HG03196 (cell line): ENCODE measurements around the gene FNDC3B.

ENCODE experiments used
- ATAC-seq: cut with Tn5 transposase; IDR thresholded peaks from one replicate; pipeline ENCODE4 v1.9.1; 2021; ENCODE audit not compliant: unreplicated experiment

Gene FNDC3B

DNA sequence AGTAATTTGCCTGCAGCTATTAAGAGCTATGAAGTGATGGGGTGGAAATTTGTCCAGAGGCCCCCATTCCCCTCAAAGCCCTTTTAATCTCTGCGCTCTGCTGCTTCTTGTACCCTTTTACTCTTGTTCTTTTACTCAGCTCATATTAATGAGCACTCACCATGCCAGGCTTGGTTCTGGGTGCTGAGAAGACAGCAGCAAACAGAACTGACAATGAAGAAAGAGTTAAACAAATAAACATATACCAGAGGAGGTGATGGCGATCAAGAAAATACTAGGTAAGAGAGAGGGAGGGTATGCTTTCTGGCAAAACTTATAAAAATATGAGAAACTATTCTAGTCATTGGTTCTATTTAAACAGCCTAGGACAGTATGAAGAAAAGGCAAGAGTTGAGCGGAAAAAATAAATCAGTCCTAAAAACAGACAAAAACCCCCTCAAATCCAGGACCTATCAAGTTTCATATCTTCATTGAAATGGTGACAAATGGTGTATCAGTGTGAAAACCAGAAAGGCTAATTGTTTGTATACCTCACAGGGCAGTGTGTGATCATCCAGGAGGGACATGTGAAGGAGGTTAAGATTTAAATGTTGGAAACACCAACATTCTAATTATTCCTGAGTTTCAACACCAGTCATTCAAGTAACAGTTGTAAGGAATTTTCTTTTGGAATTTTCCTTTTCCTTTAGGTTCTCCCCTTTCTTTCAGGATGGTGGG lies 144.9 kb downstream of the FNDC3B start:
- no peak for ATAC-seq

DNA sequence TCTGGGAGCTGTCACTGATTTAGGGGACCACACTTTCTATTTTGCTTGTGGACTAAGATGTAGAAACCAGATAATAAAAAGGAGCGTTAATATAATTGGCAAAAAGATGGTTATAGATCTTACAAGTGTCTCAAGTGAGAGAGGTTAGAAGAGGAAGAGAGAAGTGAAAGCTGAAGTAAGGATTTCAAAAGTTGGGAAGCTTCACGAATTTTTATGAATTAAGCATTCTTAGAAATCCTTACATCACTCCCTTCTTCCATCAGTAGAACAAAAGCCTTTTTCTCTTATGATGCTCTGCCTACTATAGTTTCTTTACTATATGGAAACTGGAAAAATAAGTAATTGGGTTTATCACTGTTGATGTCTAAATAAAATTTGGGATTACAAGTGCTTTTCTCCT lies 146.5 kb downstream of the FNDC3B start:
- ATAC-seq: no peak

DNA sequence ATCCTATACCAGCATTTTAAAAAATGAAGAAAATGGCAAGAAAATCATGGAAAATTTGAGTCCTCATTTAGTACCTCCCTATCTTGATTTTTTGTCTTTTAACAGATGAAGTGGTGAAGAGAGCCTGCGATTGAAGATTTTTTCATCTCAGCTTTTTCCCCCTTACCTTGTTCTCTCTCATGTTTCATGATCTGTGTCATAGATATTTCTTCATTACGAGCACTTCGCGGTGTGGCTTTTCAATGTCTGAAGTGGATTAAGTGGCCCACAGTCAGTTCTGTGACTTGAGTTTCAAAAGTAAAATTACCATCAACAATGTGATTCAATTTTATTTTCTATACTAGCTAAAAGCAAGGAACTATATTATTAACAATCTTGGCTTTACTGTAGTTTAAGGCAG lies 147.2 kb downstream of the FNDC3B start:
- no peak for ATAC-seq

DNA sequence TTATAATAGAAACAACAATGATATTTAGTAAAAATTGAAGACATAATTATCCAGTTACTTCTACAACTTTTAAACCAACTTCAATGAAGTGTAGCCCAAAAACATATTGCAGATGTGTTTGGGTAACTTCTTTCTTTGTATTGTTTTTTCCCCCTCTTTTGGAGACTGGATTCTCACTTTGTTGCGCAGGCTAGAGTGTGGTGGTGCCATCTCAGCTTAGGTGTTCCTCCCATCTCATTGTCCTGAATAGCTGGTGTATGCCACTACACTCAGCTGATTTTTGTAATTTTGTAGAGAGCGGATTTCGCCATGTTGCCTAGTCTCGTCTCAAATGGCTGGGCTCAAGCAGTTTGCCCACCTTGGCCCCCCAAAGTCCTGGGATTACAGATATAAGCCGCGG lies 148.1 kb downstream of the FNDC3B start:
- ATAC-seq: no peak

DNA sequence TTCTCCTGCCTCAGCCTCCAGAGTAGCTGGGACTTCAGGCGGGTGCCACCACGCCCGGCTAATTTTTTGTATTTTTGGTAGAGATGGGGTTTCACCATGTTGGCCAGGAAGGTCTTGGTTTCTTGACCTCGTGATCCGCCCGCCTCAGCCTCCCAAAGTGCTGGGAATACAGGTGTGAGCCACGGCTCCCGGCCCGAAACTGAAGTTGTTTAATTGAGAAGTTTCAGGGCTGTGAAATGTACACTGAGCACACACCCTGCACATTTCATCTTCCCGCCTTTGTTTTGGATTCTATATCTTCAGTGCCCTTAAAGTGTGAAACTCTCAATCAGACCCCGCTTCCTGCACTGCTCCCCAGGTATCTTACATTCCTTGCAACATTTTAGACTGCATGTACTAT lies 149.1 kb downstream of the FNDC3B start:
- ATAC-seq: no peak

DNA sequence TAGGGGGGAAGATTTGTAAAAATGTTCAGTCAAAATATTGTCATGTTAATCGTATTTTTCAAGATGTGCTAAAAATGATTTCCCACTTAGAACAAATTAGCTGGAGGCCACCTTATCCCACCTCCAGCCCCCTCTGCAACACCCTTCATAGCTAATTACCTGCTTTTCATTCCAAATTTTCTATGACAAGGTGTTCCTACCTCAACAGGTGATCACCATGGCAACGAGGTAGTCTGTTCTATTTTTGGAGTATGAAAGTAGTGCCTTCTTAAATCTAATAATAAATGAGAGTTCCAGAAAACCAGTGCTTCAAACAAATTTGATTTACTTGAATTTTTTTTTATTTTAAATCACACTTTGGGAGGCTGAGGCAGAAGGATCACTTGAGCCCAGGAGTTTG lies 149.8 kb downstream of the FNDC3B start:
- no peak for ATAC-seq

DNA sequence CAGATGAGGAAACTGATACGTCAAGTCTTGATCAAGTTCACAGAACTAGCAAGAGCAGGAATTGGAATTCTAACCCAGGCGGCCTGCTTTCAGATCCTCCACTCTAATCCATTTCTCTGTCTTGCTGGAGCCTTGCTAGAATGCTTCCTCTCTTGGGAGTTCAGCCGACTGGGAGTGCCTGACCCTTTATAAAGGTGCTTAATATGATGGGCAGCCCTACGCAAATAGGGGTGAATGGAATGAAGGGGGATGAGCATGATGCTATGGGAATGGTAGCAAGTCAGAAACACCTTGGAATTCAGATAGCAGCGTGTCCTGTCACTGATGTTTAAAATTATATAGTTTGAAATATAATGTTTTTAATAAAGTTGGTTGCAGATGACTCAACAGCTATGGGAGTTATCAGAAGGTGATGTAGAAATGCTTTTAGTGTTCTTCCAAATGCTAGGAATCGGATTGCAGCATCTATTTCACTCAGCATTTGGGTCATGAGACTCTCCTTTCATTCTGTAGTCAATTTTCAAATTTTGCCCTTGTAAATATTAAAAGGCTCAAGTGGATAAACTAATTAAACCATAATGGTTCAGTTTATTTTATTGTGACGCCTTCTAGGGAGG lies 150.7 kb downstream of the FNDC3B start:
- ATAC-seq: no peak

DNA sequence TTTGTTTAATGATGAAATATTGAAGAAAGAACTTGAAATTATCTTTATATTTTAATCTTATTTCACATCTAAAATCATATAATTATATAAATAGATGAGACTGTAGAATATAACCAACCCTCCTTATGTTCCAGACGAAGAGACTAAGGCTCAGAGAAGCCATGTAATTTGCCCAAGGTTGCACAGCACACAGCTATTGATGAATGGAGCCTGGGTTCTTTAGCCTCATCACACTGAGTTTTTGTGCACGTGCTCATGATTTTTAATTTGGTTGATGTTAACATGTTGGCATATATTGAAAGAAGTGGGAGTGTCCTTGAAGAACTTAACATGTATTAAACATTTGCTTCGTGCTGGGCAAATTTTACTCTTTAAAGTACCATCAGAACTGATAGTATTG lies 151.6 kb downstream of the FNDC3B start:
- ATAC-seq: no peak

DNA sequence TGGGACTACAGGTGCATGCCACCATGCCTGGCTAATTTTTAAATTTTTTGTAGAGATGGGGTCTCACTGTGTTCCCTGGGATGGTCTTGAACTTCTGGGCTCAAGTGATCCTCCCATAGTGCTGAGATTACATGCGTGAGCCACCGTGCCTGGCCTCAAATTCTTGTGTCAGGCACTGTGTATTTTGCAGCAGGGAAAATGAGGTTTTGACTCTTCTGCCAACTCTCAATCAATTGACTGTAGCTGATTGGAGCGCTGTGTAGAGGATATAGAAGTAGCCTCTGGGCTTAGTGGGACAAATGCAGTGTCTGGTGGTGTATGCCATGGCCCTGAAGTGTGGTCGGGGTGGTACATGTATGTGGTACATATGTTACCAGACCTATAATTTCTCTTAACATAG lies 152.3 kb downstream of the FNDC3B start:
- no peak for ATAC-seq

DNA sequence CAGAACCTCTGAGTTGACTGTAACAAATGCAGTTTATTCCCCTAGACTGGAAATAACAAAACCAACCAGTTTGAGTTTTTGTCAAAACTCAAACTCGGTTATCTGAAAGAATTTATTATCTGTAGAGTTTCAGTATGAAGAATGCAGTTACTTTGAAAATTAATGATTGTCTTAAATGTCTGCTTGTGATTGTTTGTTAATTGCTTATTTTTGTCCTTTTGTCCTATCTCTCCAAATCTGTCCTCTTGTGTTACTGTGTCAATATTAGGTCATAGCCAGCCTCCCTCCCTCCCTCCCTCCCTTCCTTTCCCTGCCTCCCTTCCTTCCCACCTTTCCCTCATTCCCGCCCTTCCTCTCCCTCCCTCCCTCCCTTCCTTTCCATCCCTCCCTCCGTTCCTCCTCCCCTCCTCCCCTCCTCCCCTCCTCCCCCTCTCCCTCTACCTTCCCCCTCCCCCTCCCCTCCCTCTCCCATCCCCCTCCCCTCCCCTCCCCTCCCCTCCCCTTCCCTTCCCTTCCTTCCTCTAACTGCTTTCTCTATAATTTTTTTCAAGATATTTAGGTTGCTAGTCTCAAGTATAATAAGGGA lies 153.5 kb downstream of the FNDC3B start:
- no peak for ATAC-seq

DNA sequence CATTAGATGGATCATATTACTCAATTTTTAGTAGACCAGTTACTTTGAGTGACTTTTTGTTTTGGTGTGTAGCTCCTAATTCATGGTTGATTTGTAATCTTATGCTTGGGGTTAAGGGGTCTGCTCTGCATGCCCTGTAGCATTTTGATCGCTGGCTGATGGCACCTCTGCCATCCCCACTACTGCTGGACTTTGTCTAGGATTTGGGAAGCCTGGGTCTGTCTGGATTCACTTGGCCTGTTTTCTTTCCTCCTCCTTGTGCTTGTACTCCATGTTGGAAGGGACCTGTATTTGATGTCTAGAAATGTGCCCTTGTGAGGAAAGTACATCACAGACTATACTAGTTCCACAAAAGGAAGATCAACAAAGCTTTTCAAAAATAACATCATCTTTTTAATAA lies 154.1 kb downstream of the FNDC3B start:
- ATAC-seq: no peak

DNA sequence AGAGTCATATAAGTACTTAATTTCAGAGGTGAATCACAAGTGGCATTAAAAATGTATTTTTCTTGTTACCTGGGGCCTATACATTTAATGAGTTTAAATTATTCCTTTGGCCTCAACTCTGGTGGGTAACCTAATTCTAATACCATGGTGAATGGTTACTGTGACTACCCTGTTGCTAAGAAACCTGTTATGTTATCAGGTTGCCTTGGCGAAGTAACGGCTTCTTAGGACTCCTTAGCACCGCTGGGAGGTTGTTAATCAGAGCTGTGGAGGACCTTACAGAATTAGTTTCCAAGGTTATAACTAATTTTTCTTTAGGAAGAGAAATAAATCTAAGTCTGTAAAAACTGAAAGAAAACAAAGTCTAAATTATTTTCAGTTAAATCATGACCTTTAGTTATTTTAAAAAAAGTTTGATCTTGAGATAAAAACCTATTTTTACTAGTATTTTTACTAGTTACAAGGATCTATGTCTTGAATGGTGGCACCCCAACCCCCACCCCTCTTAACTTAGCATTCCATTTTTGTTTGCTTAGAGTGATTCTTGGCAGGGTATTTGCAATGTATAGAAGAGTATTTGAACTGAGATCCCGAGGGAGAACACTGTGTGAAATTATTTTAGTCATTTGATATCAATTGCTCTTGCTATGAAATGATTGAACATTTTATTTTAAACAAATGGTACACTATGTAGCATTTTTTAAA lies 155.5 kb downstream of the FNDC3B start:
- no peak for ATAC-seq

DNA sequence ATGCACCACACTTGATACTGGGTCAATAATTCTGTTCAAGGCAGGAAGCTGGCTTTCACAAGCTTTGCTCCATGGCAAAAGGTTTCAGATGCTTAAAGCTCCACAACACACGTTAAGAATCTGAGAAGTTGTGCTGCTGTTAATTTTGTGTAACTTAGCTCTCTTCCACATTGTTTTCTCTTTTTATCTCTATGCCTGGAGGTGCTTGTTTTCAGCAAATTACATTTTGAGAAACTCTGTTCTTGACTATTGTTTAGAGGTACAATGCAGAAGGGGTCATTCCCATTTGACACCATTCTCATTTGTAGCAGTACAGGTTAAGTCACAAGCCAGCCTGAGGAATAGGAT lies 156.0 kb downstream of the FNDC3B start:
- no peak for ATAC-seq

DNA sequence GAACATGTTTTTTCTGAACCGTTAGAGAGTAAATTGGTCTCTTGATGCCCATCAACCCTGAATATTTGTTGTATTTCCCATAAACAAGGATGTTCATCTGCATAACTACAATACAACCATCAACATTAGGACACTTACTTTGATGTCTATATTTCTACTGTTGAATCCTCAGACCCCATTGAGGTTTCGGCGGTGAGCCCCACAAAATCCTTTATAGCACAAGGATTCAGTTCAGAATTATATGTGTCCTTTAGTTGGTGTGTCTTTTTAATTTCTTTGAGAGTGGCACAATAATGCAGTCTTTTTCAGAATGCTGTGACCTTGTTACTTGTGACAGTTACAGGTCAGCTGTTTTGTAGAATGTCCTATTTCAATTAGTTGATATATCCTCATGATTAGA lies 158.0 kb downstream of the FNDC3B start:
- no peak for ATAC-seq

DNA sequence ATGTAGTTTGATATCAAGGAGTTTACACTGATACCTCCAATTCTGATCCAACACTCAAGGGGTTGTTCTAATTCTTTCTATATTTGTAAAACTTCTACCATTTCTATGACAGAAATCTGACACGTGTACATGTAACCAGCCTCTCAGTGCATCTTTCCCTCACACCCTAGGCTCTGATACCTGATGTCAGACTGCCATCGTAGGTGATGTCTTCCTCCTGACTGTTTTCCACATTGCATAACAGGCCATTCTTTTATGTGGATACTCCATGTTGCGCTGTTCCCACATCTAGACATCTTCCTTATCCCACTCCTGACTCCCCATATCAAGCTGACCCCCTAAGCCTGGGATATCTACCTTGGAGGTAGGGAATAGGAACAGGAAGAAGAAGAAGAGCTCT lies 159.1 kb downstream of the FNDC3B start:
- ATAC-seq: no peak

DNA sequence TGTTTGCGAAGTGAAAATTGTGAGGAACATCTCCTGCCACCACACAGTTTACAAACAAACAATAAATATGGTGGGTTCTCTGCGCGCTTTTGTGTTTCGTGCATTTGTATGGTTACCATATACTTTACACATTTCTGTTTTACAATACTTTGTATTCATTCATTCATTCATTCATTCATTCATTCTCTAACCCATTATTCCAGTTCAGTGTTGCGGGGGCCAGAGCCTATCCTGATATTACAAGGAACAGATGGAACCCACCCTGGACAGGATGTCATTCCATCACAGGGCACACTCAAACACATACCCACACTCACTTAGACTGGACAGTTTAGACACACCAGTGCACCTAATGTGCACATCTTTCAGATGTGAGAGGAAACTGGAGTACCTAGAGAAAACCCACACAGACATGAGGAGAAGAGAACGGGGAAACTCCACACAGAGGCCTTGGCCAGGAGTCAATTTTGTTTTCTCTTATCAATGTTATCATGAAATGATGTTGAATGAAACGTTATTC lies 160.5 kb downstream of the FNDC3B start:
- no peak for ATAC-seq

DNA sequence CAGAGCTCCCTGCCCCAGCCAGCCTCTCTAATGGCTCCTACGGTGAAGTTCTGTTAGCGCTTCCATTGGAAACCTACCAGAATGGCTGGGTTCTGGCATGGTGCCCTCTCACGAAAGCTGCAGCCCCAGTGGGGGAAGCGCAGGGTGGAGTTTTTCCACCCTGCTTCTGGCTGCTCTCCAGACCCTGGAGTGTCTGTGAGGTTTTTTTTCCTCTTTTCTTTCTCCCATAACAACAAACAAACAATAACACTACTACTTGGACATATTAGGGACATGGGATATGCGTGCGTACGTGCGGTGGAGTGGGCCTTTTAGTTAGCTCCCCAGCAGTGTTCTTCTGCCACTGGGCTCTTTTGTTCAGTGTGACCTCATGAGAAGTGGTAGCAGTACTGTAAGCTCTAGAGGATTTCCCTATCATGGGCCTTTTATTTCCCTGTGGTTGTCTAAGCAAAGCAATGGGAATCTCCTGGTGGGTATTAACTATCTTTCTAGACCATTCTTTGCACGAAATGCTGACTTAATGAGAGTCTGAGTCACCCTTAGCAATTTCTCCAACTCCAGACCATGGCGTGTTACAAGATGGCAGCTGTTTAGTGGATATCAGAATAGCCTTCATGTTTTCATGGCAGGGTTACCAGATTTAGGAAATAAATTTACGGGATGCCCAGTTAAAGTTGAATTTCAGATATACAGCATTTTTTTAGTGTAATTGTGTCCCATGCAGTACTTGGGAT lies 161.9 kb downstream of the FNDC3B start:
- no peak for ATAC-seq

DNA sequence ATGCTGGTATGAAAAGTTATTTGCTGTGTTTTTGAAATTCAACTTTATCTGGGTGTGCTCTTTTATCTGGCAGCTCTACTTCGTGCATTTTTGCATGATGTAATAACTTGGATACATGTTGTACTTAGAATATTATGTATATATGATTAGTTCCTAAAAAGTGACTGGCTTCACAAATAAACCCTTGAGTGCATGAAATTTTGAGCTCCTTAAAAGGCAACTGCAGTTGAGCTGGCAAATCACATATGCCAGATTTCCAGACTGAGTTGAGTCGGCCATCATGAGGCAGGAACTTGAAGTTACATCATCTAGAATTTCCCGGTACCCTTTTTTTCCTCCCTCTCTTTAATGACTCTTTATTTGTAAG lies 162.5 kb downstream of the FNDC3B start:
- ATAC-seq: no peak

DNA sequence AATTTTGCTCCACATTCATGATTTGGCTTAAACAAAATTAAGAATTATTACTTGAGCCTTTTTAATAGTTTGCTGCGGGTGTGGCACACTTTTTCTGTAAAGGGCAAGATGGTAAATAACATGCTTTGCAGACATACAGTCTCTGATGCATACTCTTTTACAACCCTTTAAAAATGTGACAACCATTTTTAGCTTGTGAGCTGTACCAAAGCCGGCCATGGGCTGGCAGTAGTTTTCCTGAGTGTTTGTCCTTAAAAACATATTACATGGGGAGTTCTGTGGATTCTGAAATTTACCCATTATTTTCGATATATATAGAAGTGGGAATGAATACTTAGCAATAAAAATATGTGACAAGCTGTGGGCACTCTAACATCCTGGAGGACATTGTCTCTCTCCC lies 163.4 kb downstream of the FNDC3B start:
- no peak for ATAC-seq

DNA sequence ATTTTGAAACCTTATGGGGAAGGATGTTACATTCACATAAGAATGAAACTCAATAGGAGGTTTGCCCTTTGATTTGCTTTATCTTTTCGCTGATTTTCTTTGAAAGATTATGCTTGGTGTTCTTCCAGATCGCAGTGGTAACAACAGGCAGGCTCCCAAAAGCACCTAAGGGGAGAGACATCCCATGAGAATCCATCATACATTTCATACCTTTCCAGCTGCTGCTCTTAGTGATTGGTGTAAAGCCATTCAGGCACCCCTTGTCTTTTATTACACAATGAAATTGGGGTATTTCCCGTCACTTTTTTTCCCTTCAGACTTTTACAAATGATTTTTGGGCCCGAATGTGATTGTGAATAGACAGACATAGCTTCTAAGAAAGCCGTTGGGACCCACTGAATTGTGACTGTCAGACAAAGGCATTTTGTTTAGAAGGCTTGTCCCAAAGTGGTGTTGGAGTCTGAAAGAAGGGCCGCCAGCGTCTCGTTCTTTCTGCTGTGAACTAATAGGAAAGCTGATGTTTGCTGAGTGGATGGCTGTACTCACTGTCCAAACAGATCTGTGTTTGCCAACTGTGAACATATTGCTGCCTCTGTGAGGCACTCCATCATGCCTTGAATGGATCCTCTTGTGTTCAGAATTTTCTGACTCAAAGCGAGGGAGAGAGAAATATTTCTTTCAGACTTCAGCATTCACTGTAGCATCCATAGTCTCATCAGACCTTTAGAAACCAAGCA lies 164.3 kb downstream of the FNDC3B start:
- no peak for ATAC-seq

DNA sequence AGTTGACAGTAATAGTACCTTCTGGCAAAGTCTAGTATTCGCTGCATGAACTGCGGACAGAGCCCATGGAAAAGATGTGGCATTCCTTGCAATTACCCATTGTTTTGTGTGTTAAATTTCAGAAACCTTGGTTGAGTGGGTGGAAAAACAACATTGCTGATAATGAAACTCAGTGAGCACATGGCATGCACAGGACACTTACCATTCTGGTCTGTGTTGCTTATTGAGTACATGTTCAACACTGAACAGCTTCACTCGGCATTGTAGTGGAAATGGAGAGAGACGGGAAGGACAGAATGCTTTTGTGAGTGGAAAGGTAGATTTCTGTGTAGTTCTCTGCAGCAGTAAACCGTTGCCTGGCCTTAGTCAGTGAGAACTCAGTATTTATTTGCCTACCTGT lies 165.3 kb downstream of the FNDC3B start:
- no peak for ATAC-seq
